SU-DHL-6 (cell line): Measurements from ENCODE around the gene ORM1.

ENCODE experiments used
- H2AFZ ChIP-seq: fragments of 200-600 bp; sonication (generic); 2 replicates; pipeline ENCODE4 v1.6.1; 2014; ENCODE audit warnings: low read depth, mild to moderate bottlenecking, moderate library complexity, mixed read lengths, antibody characterized with exemption, low read length; ENCODE audit not compliant: severe bottlenecking
- H3F3A ChIP-seq: fragments of 200-600 bp; shearing (Covaris generic); 2 replicates; pipeline ENCODE4 v1.6.0; 2016; ENCODE audit warnings: antibody characterized with exemption, mild to moderate bottlenecking; ENCODE audit not compliant: insufficient read depth
- H3K27ac ChIP-seq: fragments of 200-600 bp; sonication (generic); 2 replicates; pipeline ENCODE4 v1.5.1; 2016; ENCODE audit warnings: low read depth, mild to moderate bottlenecking, low read length, moderate library complexity, mixed read lengths
- H3K27me3 ChIP-seq: fragments of 200-600 bp; sonication (generic), shearing (Covaris generic); 2 replicates; pipeline ENCODE4 v1.6.0; 2014; ENCODE audit warnings: mild to moderate bottlenecking, low read length
- H3K36me3 ChIP-seq: fragments of 200-600 bp; sonication (generic); 2 replicates; pipeline ENCODE4 v1.6.1; 2014; ENCODE audit warnings: mild to moderate bottlenecking, low read length, mixed read lengths
- H3K4me2 ChIP-seq: fragments of 300-600, 200-600 bp; shearing (Covaris generic), sonication (generic); 2 replicates; pipeline ENCODE4 v1.6.0; 2014; ENCODE audit warnings: low read length, low read depth, mild to moderate bottlenecking; ENCODE audit not compliant: poor library complexity, severe bottlenecking
- H3K4me3 ChIP-seq: fragments of 200-600 bp; sonication (generic); 2 replicates; pipeline ENCODE4 v1.5.1; 2014; ENCODE audit warnings: antibody characterized with exemption, low read length, mild to moderate bottlenecking, mixed read lengths; ENCODE audit not compliant: insufficient read depth, poor library complexity, severe bottlenecking
- H3K79me2 ChIP-seq: fragments of 200-600 bp; sonication (generic); 2 replicates; pipeline ENCODE4 v1.6.1; 2014; ENCODE audit warnings: mild to moderate bottlenecking, low read length, moderate library complexity; ENCODE audit not compliant: insufficient read depth
- H3K9ac ChIP-seq: fragments of 200-600 bp; sonication (generic); 2 replicates; pipeline ENCODE4 v1.7.0; 2014; ENCODE audit warnings: mild to moderate bottlenecking, low read length
- H3K9me2 ChIP-seq: fragments of 200-600 bp; sonication (generic); replicated peaks from 2 replicates; pipeline ENCODE4 v1.6.1; 2014; ENCODE audit warnings: low read length; ENCODE audit not compliant: insufficient read depth
- H3K9me3 ChIP-seq: fragments of 200-600 bp; sonication (generic); 2 replicates; pipeline ENCODE4 v1.6.1; 2014; ENCODE audit warnings: low read length, mixed read lengths; ENCODE audit not compliant: insufficient read depth
- H4K20me1 ChIP-seq: fragments of 200-600 bp; sonication (generic); 2 replicates; pipeline ENCODE4 v1.6.1; 2014; ENCODE audit warnings: low read depth, mild to moderate bottlenecking, antibody characterized with exemption, low read length, moderate library complexity, mixed read lengths
- EZH2phosphoT487 ChIP-seq: fragments of 200-600 bp; sonication (generic), shearing (Covaris generic); conservative IDR thresholded peaks from 2 replicates; pipeline ENCODE4 v1.6.1; 2018; ENCODE audit warnings: mild to moderate bottlenecking, antibody characterized with exemption, low read length, moderate library complexity, mixed read lengths
- TF ChIP-seq, protein P1 (sequence below): fragments of 200-600 bp; sonication (generic); IDR thresholded peaks from one replicate; pipeline ENCODE4 v1.5.1; 2017; ENCODE audit warnings: antibody characterized with exemption, mild to moderate bottlenecking, low read length, moderate library complexity; ENCODE audit not compliant: insufficient read depth, poor library complexity, severe bottlenecking

The ORM1 gene

DNA sequence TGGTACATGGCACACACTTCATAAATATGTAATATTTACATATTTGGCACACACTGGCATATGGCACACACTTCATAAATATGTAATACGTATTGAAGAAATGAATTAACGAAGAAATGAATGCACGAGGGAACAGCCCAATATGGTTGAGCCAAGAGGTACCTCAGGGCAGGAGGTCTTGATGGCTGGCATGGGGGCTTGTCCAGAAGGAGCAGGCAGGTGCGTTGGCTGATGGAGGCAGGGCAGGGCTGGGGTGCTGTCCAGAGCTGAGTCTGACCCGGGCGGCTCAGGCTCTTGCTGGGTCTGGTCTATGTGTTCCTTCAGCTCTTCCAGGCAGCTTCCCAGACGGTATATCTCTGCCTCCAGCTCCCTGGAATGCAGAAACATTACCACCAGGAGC is 38.6 kb downstream of the ORM1 start:
- peaks cover 40% of the 10 kb centered on the region for H3K36me3 ChIP-seq
- TF ChIP-seq EZH2phosphoT487, result no peak
- TF ChIP-seq, protein P1, sequence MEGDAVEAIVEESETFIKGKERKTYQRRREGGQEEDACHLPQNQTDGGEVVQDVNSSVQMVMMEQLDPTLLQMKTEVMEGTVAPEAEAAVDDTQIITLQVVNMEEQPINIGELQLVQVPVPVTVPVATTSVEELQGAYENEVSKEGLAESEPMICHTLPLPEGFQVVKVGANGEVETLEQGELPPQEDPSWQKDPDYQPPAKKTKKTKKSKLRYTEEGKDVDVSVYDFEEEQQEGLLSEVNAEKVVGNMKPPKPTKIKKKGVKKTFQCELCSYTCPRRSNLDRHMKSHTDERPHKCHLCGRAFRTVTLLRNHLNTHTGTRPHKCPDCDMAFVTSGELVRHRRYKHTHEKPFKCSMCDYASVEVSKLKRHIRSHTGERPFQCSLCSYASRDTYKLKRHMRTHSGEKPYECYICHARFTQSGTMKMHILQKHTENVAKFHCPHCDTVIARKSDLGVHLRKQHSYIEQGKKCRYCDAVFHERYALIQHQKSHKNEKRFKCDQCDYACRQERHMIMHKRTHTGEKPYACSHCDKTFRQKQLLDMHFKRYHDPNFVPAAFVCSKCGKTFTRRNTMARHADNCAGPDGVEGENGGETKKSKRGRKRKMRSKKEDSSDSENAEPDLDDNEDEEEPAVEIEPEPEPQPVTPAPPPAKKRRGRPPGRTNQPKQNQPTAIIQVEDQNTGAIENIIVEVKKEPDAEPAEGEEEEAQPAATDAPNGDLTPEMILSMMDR, result no peak

GRCh38 chr9:114362394-114362793 is 39.5 kb downstream of the ORM1 start:
- no peak for TF ChIP-seq EZH2phosphoT487
- TF ChIP-seq, protein P1, result no peak
- H4K20me1 ChIP-seq, result no peaks in the 10 kb centered on the region
- H3K9ac ChIP-seq, result no peak overlapping the region
- H3K4me2 ChIP-seq, result no peak overlapping the region
- no peak overlapping the region for H2AFZ ChIP-seq
- H3K4me3 ChIP-seq, result no peak overlapping the region
- no peaks in the 10 kb centered on the region for H3K27me3 ChIP-seq
- H3K27ac ChIP-seq, result no peak overlapping the region
- no peaks in the 10 kb centered on the region for H3K9me2 ChIP-seq
- H3K36me3 ChIP-seq, result peaks cover 38% of the 10 kb centered on the region
- H3K9me3 ChIP-seq, result no peaks in the 10 kb centered on the region
- no peaks in the 10 kb centered on the region for H3K79me2 ChIP-seq
- H3F3A ChIP-seq, result peaks cover 17% of the 10 kb centered on the region

More for the DNA sequence above, 38.6 kb downstream of the ORM1 start:
- H3K9ac ChIP-seq, result no peak overlapping the region
- H2AFZ ChIP-seq, result no peak overlapping the region
- H4K20me1 ChIP-seq, result no peaks in the 10 kb centered on the region
- peaks cover 8% of the 10 kb centered on the region for H3F3A ChIP-seq
- H3K27me3 ChIP-seq, result no peaks in the 10 kb centered on the region
- no peaks in the 10 kb centered on the region for H3K9me3 ChIP-seq
- no peaks in the 10 kb centered on the region for H3K79me2 ChIP-seq
- H3K27ac ChIP-seq, result no peak overlapping the region
- no peaks in the 10 kb centered on the region for H3K9me2 ChIP-seq
- no peak overlapping the region for H3K4me3 ChIP-seq
- no peak overlapping the region for H3K4me2 ChIP-seq

DNA sequence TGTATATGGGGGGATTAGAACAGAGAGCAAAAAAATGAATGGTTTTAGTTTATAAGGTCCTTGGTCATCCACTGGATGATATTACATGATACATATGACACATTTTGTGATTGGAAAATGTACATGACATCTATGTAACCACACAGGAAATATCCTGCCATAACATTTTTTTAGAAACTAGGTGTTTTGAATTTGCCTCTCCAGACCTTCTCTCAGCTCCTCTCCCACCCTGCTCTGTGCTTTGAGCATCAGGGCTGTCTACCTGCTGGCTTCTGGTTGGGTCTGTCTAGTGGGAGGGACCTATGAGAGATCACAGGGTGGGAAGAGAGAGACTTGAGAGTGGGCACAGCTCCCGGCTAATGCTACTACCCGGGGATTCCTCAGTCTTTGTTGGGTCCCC is 40.5 kb downstream of the ORM1 start:
- TF ChIP-seq, protein P1, result no peak
- no peak for TF ChIP-seq EZH2phosphoT487
- H3K36me3 ChIP-seq, result peaks cover 30% of the 10 kb centered on the region
- no peaks in the 10 kb centered on the region for H3K9me2 ChIP-seq

More for the DNA sequence above, 40.5 kb downstream of the ORM1 start:
- Histone ChIP-seq H3F3A (peaks cover 22% of the 10 kb centered on the region), H2AFZ (no peak overlapping the region), H3K79me2 (no peaks in the 10 kb centered on the region), H3K9me3 (no peaks in the 10 kb centered on the region), H4K20me1 (no peaks in the 10 kb centered on the region), H3K27me3 (no peaks in the 10 kb centered on the region), H3K4me3 (no peak overlapping the region), H3K27ac (peak overlapping the region; percentile 98; the same call in 1 of the 2 replicates), H3K4me2 (no peak overlapping the region), H3K9ac (no peak overlapping the region)
